GM21526 (cell line): ENCODE measurements around the gene SPINT1.

Source experiments
- ATAC-seq: cut with Tn5 transposase; IDR thresholded peaks from one replicate; pipeline ENCODE4 v1.9.1; 2021; ENCODE audit warnings: moderate library complexity; ENCODE audit not compliant: unreplicated experiment, low FRiP score

The SPINT1 gene

GRCh38 chr15:40828447-40829036 lies 15.3 kb upstream of the SPINT1 start, which contains the start of gene PPP1R14D:
PPP1R14D (minus strand) TSS chr15:40828708; CDS start chr15:40828641, 67 bp downstream.
- ATAC-seq, result no peak

- ATAC-seq, result no peak
These were observed 14.7 kb upstream of the SPINT1 start for GRCh38 chr15:40829115-40829514.

- no peak for ATAC-seq
These were observed 13.0 kb upstream of the SPINT1 start for GRCh38 chr15:40830884-40831283.

GRCh38 chr15:40831861-40832260 lies 12.0 kb upstream of the SPINT1 start:
- ATAC-seq, result no peak

GRCh38 chr15:40832903-40833302 lies 10.9 kb upstream of the SPINT1 start:
- no peak for ATAC-seq

GRCh38 chr15:40836020-40836419 lies 7.8 kb upstream of the SPINT1 start:
- ATAC-seq, result no peak

GRCh38 chr15:40838756-40839155 lies 5.1 kb upstream of the SPINT1 start:
- ATAC-seq, result no peak

- no peak for ATAC-seq
These were observed 2.1 kb upstream of the SPINT1 start for GRCh38 chr15:40841741-40842140.

GRCh38 chr15:40843261-40843884 lies 475 bp upstream of the SPINT1 start:
- no peak for ATAC-seq

GRCh38 chr15:40844696-40845030 lies 815 bp downstream of the SPINT1 start:
- ATAC-seq, result no peak

- no peak for ATAC-seq
These were observed 1.2 kb downstream of the SPINT1 start for GRCh38 chr15:40845036-40845435.

GRCh38 chr15:40845511-40846284 lies 1.9 kb downstream of the SPINT1 start:
- ATAC-seq, result no peak

- ATAC-seq, result no peak
These were observed 3.0 kb downstream of the SPINT1 start for GRCh38 chr15:40846841-40847222.

- no peak for ATAC-seq
These were observed 3.5 kb downstream of the SPINT1 start for GRCh38 chr15:40847223-40847961.

GRCh38 chr15:40850576-40851112 lies 6.8 kb downstream of the SPINT1 start:
- no peak for ATAC-seq

GRCh38 chr15:40852529-40852928 lies 8.7 kb downstream of the SPINT1 start:
- ATAC-seq, result no peak

GRCh38 chr15:40853241-40853890 lies 9.5 kb downstream of the SPINT1 start:
- ATAC-seq, result no peak

- ATAC-seq, result no peak
These were observed 10.3 kb downstream of the SPINT1 start for GRCh38 chr15:40854161-40854560.

GRCh38 chr15:40855706-40856234 lies 11.9 kb downstream of the SPINT1 start:
- ATAC-seq, result no peak

- ATAC-seq, result no peak
These were observed 12.9 kb downstream of the SPINT1 start for GRCh38 chr15:40856746-40857145.
